GM12878 (cell line): ENCODE results near the gene AGBL5. TPM values are rescaled to one million over a fixed set of nuclear protein-coding genes. Genes with fewer than 3 reads are reported as not detected.

Source experiments
- ATAC-seq: fragments of 200-7000 bp; cut with Tn5 transposase; 3 replicates; pipeline ENCODE4 v1.9.1; 2020; ENCODE audit warnings: mild to moderate bottlenecking, moderate library complexity
- BruUV-seq: library from RNA; stranded (reverse); fragments of 400-500 nt; replicated peaks from 2 replicates; lab custom pipeline; 2021; lab: Mats Ljungman, UMichigan
- CTCF ChIA-PET: fragments of 300-600 bp; sonication (Branson Sonifier 250); formaldehyde crosslinking; extraction: SDS; loops from one replicate; lab custom pipeline; 2021; ENCODE audit warnings: inconsistent platforms; lab: Yijun Ruan, JAX
- POLR2A ChIA-PET: fragments of 350-600 bp; formaldehyde crosslinking; extraction: SDS; loops from one replicate; lab custom pipeline; 2021; ENCODE audit warnings: inconsistent platforms; lab: Charles Lee
- RAD21 ChIA-PET: fragments of 300-600 bp; sonication (Branson Sonifier 250); formaldehyde crosslinking; loops from one replicate; lab custom pipeline; 2023; ENCODE audit warnings: antibody characterized with exemption; ENCODE audit not compliant: unreplicated experiment; lab: Charles Lee
- SMC1A ChIA-PET: fragments of 300-600 bp; sonication (Branson Sonifier 250); formaldehyde crosslinking; loops from one replicate; lab custom pipeline; 2023; ENCODE audit not compliant: unreplicated experiment, uncharacterized antibody; lab: Charles Lee
- DNase-seq: peaks from one replicate; pipeline ENCODE4 v3.0.0-alpha.2; 2011; ENCODE audit warnings: low read depth, low spot score
- FAIRE-seq: peaks from 3 replicates; lab custom pipeline; 2011; peaks lifted over from hg19 to GRCh38; lab: Jason Lieb, UNC
- H2AFZ ChIP-seq: 2 replicates; pipeline ENCODE4 v1.6.0; 2011; ENCODE audit warnings: low read depth, low read length, control low read depth; ENCODE audit not compliant: control insufficient read depth
- H3K27ac ChIP-seq: 2 replicates; pipeline ENCODE4 v1.5.1; 2011; ENCODE audit warnings: control low read depth; ENCODE audit not compliant: control insufficient read depth, insufficient read depth
- H3K27me3 ChIP-seq, 2 experiments: replicated peaks in 1 of 2; 2 replicates each; pipeline versions ENCODE4 v1.6.0 to v1.6.1; 2011; ENCODE audit warnings: low read length in 1 of 2; ENCODE audit not compliant: control insufficient read depth in 2 of 2, insufficient read depth in 2 of 2
- H3K36me3 ChIP-seq, 2 experiments: 2 replicates each; pipeline ENCODE4 v1.5.1; 2011; ENCODE audit warnings: low read length in 1 of 2; ENCODE audit not compliant: control insufficient read depth in 2 of 2, insufficient read depth in 2 of 2
- H3K4me1 ChIP-seq: 2 replicates; pipeline ENCODE4 v1.6.1; 2011; ENCODE audit warnings: mild to moderate bottlenecking, low read length, moderate library complexity, mixed read lengths; ENCODE audit not compliant: control insufficient read depth, insufficient read depth
- H3K4me2 ChIP-seq: 2 replicates; pipeline ENCODE4 v1.6.0; 2011; ENCODE audit warnings: control low read depth; ENCODE audit not compliant: control insufficient read depth, insufficient read depth
- H3K4me3 ChIP-seq: fragments of 200-600 bp; sonication (generic); 2 replicates; pipeline ENCODE4 v1.5.1; 2016
- H3K79me2 ChIP-seq: 2 replicates; pipeline ENCODE4 v1.6.0; 2011; ENCODE audit warnings: low read length; ENCODE audit not compliant: control insufficient read depth, insufficient read depth
- H3K9ac ChIP-seq: 2 replicates; pipeline ENCODE4 v1.8.0; 2011; ENCODE audit warnings: low read length, control low read depth, mixed read lengths; ENCODE audit not compliant: control insufficient read depth, insufficient read depth
- H3K9me3 ChIP-seq: replicated peaks from 3 replicates; pipeline ENCODE4 v1.5.1; 2011; ENCODE audit warnings: mild to moderate bottlenecking, low read length; ENCODE audit not compliant: control insufficient read depth, insufficient read depth
- H4K20me1 ChIP-seq: 2 replicates; pipeline ENCODE4 v1.6.0; 2011; ENCODE audit not compliant: control insufficient read depth, insufficient read depth
- ASH2L ChIP-seq: fragments of 300-600, 200-600 bp; sonication (generic); IDR thresholded peaks from 2 replicates; pipeline ENCODE4 v1.6.1; 2017; ENCODE audit warnings: low read depth, mild to moderate bottlenecking, borderline replicate concordance
- ATF7 ChIP-seq: fragments of 450-650 bp; IDR thresholded peaks from 2 replicates; pipeline ENCODE4 v1.6.1; 2016; ENCODE audit warnings: low read depth, mild to moderate bottlenecking
- BHLHE40 ChIP-seq, 2 experiments: fragments of 450-650 bp in 1 of 2; IDR thresholded peaks; 2 replicates each; pipeline ENCODE4 v1.6.1; 2011 to 2017; ENCODE audit warnings: low read depth in 2 of 2, borderline replicate concordance in 1 of 2, improper control_type of control experiment in 1 of 2, low read length in 1 of 2, mild to moderate bottlenecking in 1 of 2
- CEBPB ChIP-seq, 2 experiments: fragments of 150-350 bp in 1 of 2; IDR thresholded peaks; 2 replicates each; pipeline ENCODE4 v1.6.1; 2012 to 2014; ENCODE audit warnings: low read depth in 2 of 2, low read length in 2 of 2, borderline replicate concordance in 1 of 2, inconsistent platforms in 1 of 2
- CUX1 ChIP-seq: IDR thresholded peaks from 2 replicates; pipeline ENCODE4 v1.6.1; 2012; ENCODE audit warnings: improper control_type of control experiment, low read depth, low read length; ENCODE audit not compliant: insufficient replicate concordance
- ETV6 ChIP-seq, 2 experiments: fragments of 450-650 bp in 1 of 2; IDR thresholded peaks in 1 of 2; conservative IDR thresholded peaks in 1 of 2; 2 replicates each; pipeline ENCODE4 v1.6.1; 2014; ENCODE audit warnings: antibody characterized with exemption in 1 of 2, borderline replicate concordance in 1 of 2, low read depth in 1 of 2, mild to moderate bottlenecking in 1 of 2, moderate library complexity in 1 of 2
- IKZF2 ChIP-seq, 2 experiments: fragments of 450-650 bp; IDR thresholded peaks; 2 replicates each; pipeline ENCODE4 v1.6.1; 2017; ENCODE audit warnings: mild to moderate bottlenecking in 2 of 2, moderate library complexity in 2 of 2
- KLF5 ChIP-seq: fragments of 450-650 bp; IDR thresholded peaks from 2 replicates; pipeline ENCODE4 v1.6.1; 2014; ENCODE audit warnings: mild to moderate bottlenecking; ENCODE audit not compliant: partially characterized antibody
- MEF2A ChIP-seq: IDR thresholded peaks from 2 replicates; pipeline ENCODE4 v1.6.1; 2011; ENCODE audit warnings: low read depth, mild to moderate bottlenecking, low read length, moderate library complexity; ENCODE audit not compliant: insufficient read depth
- MTA2 ChIP-seq: fragments of 450-650 bp; IDR thresholded peaks from 2 replicates; pipeline ENCODE4 v1.6.1; 2016; ENCODE audit warnings: low read depth, mild to moderate bottlenecking, moderate library complexity
- MXI1 ChIP-seq: fragments of 150-350 bp; IDR thresholded peaks from 2 replicates; pipeline ENCODE4 v1.6.1; 2011; ENCODE audit warnings: low read depth, mild to moderate bottlenecking, inconsistent platforms, low read length, improper control_type of control experiment
- NKRF ChIP-seq: fragments of 450-650 bp; conservative IDR thresholded peaks from 2 replicates; pipeline ENCODE4 v1.6.1; 2017; ENCODE audit warnings: mild to moderate bottlenecking, moderate library complexity
- WRNIP1 ChIP-seq: IDR thresholded peaks from 2 replicates; pipeline ENCODE4 v1.6.1; 2011; ENCODE audit warnings: low read depth, low read length, improper control_type of control experiment, borderline replicate concordance
- YY1 ChIP-seq: IDR thresholded peaks from 2 replicates; pipeline ENCODE4 v1.6.1; 2011; ENCODE audit warnings: low read depth, mild to moderate bottlenecking, low read length
- ZBED1 ChIP-seq: IDR thresholded peaks from 2 replicates; pipeline ENCODE4 v1.6.1; 2016; ENCODE audit warnings: borderline replicate concordance
- ZNF622 ChIP-seq: fragments of 450-650 bp; IDR thresholded peaks from 2 replicates; pipeline ENCODE4 v1.6.1; 2017; ENCODE audit warnings: mild to moderate bottlenecking, inconsistent platforms
- ZSCAN29 ChIP-seq: fragments of 450-650 bp; IDR thresholded peaks from 2 replicates; pipeline ENCODE4 v1.6.1; 2017; ENCODE audit warnings: mild to moderate bottlenecking, moderate library complexity
- WGBS: methylation state at CpG from one replicate; pipeline ENCODE4 v1.1.6; 2016; ENCODE audit warnings: low lambda C conversion rate; ENCODE audit not compliant: insufficient replicate concordance, insufficient coverage; ENCODE audit errors: missing lambda C conversion rate; 5-methylcytosine and 5-hydroxymethylcytosine counted together
- in situ Hi-C: fragments of 300-500 bp; cut with MboI; formaldehyde crosslinking; loops from 9 replicates; pipeline ENCODE4 v1.14.3; 2018; ENCODE audit warnings: mixed read lengths
- intact Hi-C: fragments of 100-400 bp; cut with micrococcal nuclease; formaldehyde crosslinking; loops from one replicate; pipeline ENCODE4 v1.14.2; 2022; ENCODE audit not compliant: unreplicated experiment
- polyA plus RNA-seq, 11 experiments: library from polyadenylated mRNA; depleted of rRNA in 4 of 11; unstranded in 6 of 11; stranded (reverse) in 5 of 11; fragments of >200 nt; fragmentation: Nextera tagmentation in 4 of 11; fragmentation: Illumina TruSeq in 1 of 11; extraction: Ambion mirVana in 4 of 11; extraction: Trizol in 1 of 11; gene quantifications; 1 replicate in 1 of 11; 2 replicates in 10 of 11; pipeline versions ENCODE4 v1.2.1 to v1.2.3, GENCODE V29; 2011 to 2016; ENCODE audit warnings: inconsistent platforms in 2 of 11, missing spikeins in 2 of 11, low read depth in 1 of 11
- total RNA-seq, 4 experiments: library from RNA; depleted of rRNA in 3 of 4; stranded (reverse); fragments of >200 nt in 3 of 4; fragmentation: Illumina TruSeq in 1 of 4; extraction: Trizol in 1 of 4; gene quantifications; 2 replicates each; pipeline versions ENCODE4 v1.2.1 to v1.2.3, GENCODE V29; 2013 to 2021

The AGBL5 gene
- total and polyA plus RNA-seq, 10 of the 15 experiments (the other 5 are each of a cell fraction or from before 2014, with no cell fraction given): 1.9 to 28.5 (median 19.5) TPM

DNA sequence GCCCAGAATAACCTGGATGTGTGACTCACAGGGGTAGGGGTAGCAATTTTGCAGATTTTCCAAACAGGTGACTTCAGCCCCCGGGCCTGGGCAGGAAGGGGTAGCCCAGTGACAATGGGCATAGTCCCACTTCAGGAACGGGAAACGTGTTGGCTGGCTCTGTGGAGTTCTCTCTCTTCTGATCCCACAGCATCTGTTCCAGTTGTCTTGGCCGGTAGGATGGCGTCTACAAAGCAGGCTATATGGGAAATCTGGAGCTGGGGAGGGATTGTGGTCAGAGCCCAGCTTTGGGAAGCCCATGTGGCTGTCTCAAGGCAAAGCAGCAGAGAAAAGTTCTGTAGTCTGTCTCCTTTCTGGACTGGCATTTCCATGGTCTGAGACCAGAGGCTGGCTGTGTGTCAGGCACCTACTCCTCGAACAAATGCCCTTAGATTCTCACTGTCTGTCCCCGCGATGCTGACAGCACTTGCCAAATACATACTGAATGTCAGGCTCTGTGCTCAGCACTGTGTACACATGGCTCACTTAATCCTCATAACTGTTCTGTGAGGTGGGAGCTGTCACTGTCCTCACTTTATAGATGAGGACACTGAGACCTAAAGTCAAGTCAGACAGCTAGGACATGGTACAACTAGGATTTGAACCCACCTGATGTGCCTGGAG, 36.6 kb upstream of the AGBL5 start:
- ATAC-seq: no peak
- no peak for FAIRE-seq
- SMC1A ChIA-PET: interaction anchor here (1.0 to 4.3 kb wide), 2 partner anchors 20 to 53 kb away, joined by 3 to 61 read pairs; no protein-coding TSS in a partner anchor
- no TSS peak for BruUV-seq
- Histone ChIP-seq H2AFZ (no peak overlapping the region), H3K27me3 (no peaks in the 10 kb centered on the region), H3K9me3 (no peaks in the 10 kb centered on the region), H3K36me3 (no peaks in the 10 kb centered on the region; a peak in 1 of 4 replicates), H3K4me3 (no peak overlapping the region), H4K20me1 (no peaks in the 10 kb centered on the region), H3K9ac (no peak overlapping the region), H3K4me1 (no peaks in the 10 kb centered on the region), H3K4me2 (no peak overlapping the region), H3K27ac (no peak overlapping the region), H3K79me2 (no peaks in the 10 kb centered on the region)
- WGBS: 82% methylated on average over 8 of the region's 8 CpGs
- no peak for DNase-seq
- POLR2A ChIA-PET: no interaction called here
- intact Hi-C loops (loop anchor here (10.0 kb wide), 1 partner anchor 170 kb away; the partner anchor contains the start of gene DPYSL5), in situ Hi-C loops (no loop called here)
- RAD21 ChIA-PET: interaction anchor here (0.9 kb wide), 1 partner anchor 53 kb away, joined by 3 read pairs; no protein-coding TSS in a partner anchor
- CTCF ChIA-PET: interaction anchor here (0.9 to 9.9 kb wide), 6 partner anchors 50 to 288 kb away, joined by 3 to 153 read pairs (median 3); partner anchors contain the start of gene MAPRE3
- TF ChIP-seq CEBPB (IDR thresholded peaks at IDR 0.05; ENCODE audit: borderline replicate concordance in 1 of 2, low read depth in 2 of 2, low read length in 2 of 2) (no peak), MXI1 (no peak), NKRF (no peak), ZBED1 (no peak), MTA2 (no peak), CUX1 (no peak), KLF5 (no peak), ASH2L (no peak), ATF7 (no peak), ZSCAN29 (no peak), ZNF622 (no peak), MEF2A (no peak), BHLHE40 (IDR thresholded peaks at IDR 0.05; ENCODE audit: borderline replicate concordance in 1 of 2, low read depth in 2 of 2, low read length in 1 of 2) (no peak), IKZF2 (IDR thresholded peaks at IDR 0.05) (no peak), ETV6 (conservative IDR thresholded peaks at IDR 0.05 in 1 of 2, IDR thresholded peaks at IDR 0.05 in 1 of 2; ENCODE audit: borderline replicate concordance in 1 of 2, low read depth in 1 of 2) (no peak), YY1 (no peak), WRNIP1 (no peak)
